AG09309 (cell line): ENCODE measurements around the gene NOS1AP.

ENCODE experiments used
- DNase-seq: peaks from one replicate; pipeline ENCODE4 v3.0.0-alpha.2; 2010; ENCODE audit warnings: low read depth
- H3K4me3 ChIP-seq: 2 replicates; pipeline ENCODE4 v1.5.1; 2011; ENCODE audit warnings: mild to moderate bottlenecking, low read depth, low read length, moderate library complexity; ENCODE audit not compliant: control insufficient read depth
- TF ChIP-seq, protein P1 (sequence below): IDR thresholded peaks from 2 replicates; pipeline ENCODE4 v1.5.1; 2011; ENCODE audit warnings: mild to moderate bottlenecking, low read depth, low read length, inconsistent platforms; ENCODE audit not compliant: insufficient read depth, control insufficient read depth; ENCODE audit errors: missing control alignments

The NOS1AP gene

GRCh38 chr1:162085991-162086390, 16.5 kb downstream of the NOS1AP start:
- TF ChIP-seq, protein P1, sequence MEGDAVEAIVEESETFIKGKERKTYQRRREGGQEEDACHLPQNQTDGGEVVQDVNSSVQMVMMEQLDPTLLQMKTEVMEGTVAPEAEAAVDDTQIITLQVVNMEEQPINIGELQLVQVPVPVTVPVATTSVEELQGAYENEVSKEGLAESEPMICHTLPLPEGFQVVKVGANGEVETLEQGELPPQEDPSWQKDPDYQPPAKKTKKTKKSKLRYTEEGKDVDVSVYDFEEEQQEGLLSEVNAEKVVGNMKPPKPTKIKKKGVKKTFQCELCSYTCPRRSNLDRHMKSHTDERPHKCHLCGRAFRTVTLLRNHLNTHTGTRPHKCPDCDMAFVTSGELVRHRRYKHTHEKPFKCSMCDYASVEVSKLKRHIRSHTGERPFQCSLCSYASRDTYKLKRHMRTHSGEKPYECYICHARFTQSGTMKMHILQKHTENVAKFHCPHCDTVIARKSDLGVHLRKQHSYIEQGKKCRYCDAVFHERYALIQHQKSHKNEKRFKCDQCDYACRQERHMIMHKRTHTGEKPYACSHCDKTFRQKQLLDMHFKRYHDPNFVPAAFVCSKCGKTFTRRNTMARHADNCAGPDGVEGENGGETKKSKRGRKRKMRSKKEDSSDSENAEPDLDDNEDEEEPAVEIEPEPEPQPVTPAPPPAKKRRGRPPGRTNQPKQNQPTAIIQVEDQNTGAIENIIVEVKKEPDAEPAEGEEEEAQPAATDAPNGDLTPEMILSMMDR = no peak
- no peak for DNase-seq
- H3K4me3 ChIP-seq = no peak overlapping the region

GRCh38 chr1:162087111-162087510, 17.6 kb downstream of the NOS1AP start:
- DNase-seq = no peak
- TF ChIP-seq, protein P1 = no peak
- H3K4me3 ChIP-seq = no peak overlapping the region

- TF ChIP-seq, protein P1 = no peak
- no peak overlapping the region for H3K4me3 ChIP-seq
- DNase-seq = no peak
Measured at GRCh38 chr1:162087574-162087973, 18.1 kb downstream of the NOS1AP start.

DNA sequence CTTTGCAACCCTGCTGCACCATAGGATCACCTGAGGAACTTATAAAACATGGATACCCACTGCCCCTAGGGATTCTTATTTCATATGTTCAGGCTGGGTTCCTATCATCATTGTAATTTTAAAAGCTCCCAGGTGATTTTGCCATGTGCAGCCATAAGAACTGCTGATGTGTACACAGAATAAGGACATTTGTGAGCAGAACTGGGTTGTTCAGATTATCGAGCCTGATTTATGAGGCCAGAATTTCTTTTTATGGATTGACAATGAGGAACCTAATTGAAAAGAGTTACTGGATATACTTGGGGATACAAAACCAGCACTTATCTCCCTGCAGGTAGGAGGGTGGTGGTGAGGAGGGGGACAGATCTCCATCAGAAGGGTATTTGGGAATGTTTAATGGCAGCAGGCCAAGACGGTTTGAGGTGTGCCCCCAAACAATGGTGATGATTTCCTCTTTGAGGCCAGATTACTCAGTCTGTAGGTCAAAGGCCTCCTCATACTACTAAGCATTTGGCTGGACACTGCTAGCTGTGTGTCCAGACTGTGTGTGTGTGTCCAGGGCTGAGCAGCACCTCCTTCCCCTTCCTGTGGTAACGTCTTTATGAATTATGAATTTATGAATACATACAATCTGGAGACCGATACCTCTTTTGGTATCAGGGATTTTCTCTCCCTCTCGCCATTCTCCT, 18.9 kb downstream of the NOS1AP start:
- TF ChIP-seq, protein P1 = no peak
- DNase-seq = no peak
- no peak overlapping the region for H3K4me3 ChIP-seq

- TF ChIP-seq, protein P1 = no peak
- DNase-seq = no peak
- no peak overlapping the region for H3K4me3 ChIP-seq
Measured at GRCh38 chr1:162089748-162090147, 20.3 kb downstream of the NOS1AP start.

DNA sequence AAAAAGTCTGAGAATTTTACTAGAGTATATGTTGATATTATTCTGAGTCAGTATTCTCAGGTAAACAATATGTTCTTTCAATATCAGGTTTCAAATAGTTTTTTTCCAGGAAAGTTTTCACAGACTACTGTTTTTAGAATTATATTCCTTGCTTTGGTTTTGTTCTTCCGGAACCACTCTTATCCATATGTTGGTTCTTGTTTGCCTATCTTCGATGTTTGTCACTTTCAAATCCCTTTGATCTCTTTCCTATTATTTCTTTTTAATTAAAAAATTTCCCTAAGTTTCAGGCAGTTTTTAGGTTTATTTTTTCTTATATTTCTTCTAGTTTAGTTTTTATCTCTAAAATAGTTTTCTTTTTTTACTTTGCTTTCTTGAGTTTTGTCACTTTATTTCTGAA, 20.9 kb downstream of the NOS1AP start:
- DNase-seq = no peak
- no peak overlapping the region for H3K4me3 ChIP-seq
- TF ChIP-seq, protein P1 = no peak
